Astrocyte of the cerebellum (primary cell): ENCODE data around the gene SAMD8.
"Not testable (repeated sequence)": the region's sequence is repeated elsewhere in the genome, so short reads cannot be mapped to it uniquely, and the experiment has no call there.

Experiments
- DNase-seq: peaks from one replicate; pipeline ENCODE4 v3.0.0-alpha.2; 2011; ENCODE audit warnings: low read depth
- H3K4me3 ChIP-seq: 2 replicates; pipeline ENCODE4 v1.5.1; 2011; ENCODE audit warnings: mild to moderate bottlenecking, low read depth, low read length, moderate library complexity
- in situ Hi-C: cut with HindIII; loops from 2 replicates; pipeline ENCODE4 v1.10.0; 2017; ENCODE audit warnings: low sequenced_read_pairs
- TF ChIP-seq, protein P1 (sequence below): IDR thresholded peaks from 2 replicates; pipeline ENCODE4 v1.5.1; 2012; ENCODE audit warnings: low read length, low read depth, moderate library complexity, mild to moderate bottlenecking; ENCODE audit errors: missing control alignments

SAMD8 gene

DNA sequence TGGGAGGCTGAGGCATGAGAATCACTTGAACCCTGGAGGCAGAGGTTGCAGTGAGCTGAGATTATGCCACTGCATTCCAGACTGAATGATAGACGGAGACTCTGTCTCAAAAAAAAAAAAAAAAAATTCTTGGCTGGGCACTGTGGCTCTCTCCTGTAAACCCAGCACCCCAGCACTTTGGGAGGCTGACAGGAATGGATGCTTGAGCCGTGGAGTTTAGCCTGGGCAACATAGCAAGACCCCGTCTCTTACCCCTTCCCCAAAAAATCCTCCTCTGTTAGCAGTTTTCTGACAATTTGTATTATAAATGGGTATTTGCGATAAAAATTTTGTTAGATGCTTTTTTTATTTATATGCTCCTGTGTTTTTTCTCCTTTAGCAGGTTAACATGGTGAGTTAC is 11.0 kb downstream of the SAMD8 start:
- TF ChIP-seq, protein P1, sequence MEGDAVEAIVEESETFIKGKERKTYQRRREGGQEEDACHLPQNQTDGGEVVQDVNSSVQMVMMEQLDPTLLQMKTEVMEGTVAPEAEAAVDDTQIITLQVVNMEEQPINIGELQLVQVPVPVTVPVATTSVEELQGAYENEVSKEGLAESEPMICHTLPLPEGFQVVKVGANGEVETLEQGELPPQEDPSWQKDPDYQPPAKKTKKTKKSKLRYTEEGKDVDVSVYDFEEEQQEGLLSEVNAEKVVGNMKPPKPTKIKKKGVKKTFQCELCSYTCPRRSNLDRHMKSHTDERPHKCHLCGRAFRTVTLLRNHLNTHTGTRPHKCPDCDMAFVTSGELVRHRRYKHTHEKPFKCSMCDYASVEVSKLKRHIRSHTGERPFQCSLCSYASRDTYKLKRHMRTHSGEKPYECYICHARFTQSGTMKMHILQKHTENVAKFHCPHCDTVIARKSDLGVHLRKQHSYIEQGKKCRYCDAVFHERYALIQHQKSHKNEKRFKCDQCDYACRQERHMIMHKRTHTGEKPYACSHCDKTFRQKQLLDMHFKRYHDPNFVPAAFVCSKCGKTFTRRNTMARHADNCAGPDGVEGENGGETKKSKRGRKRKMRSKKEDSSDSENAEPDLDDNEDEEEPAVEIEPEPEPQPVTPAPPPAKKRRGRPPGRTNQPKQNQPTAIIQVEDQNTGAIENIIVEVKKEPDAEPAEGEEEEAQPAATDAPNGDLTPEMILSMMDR: no peak
- DNase-seq: no peak
- in situ Hi-C loops: no loop called here
- H3K4me3 ChIP-seq: no peak overlapping the region

DNA sequence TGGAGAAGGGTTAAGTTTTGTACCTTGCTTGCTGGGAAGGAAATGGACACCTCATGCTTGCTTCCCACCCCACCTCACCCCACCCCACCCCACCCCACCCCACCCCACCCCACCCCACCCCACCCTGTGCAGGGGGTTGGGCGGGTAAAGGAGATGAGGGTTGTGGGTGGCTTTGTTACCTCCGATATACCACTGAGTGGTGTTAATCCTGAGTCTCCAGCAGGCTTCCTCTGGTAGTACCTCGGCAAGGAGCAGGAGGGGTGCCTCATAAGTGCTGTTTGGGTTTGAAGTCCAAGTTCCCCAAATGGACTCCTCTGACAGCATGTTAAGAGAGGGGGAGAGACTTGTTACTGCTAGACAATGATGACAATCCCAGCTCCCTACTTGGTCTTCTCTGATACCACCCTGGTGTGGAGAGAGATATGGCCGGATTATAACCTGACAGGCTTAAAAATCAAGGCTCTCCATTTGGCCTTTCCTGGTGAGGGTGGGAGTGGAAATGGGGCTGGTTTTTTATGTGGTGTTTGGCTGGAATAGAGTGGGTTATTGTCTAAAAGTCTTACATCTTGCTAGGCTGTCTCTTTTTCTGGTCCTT is 11.7 kb downstream of the SAMD8 start:
- no peak for DNase-seq
- TF ChIP-seq, protein P1: no peak
- H3K4me3 ChIP-seq: no peak overlapping the region
- in situ Hi-C loops: no loop called here

DNA sequence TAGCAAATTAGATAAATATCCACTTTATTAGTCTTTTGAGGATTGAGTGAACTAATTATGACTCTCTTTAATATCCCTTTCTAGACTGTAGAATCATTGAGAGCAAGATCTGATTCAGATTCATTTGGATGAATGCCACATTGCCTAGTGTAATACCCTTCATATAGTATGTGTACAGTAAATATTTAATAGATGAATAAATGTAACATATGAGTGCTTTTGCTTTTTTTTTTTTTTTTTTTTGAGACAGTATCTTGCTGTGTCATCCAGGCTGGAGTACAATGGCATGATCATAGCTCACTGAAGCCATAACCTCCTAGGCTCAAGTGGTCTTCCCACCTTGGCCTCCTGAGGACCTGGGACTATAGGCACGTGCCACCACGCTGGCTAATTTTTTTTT is 14.8 kb downstream of the SAMD8 start:
- TF ChIP-seq, protein P1: no peak
- no peak for DNase-seq
- in situ Hi-C loops: no loop called here
- H3K4me3 ChIP-seq: no peak overlapping the region

DNA sequence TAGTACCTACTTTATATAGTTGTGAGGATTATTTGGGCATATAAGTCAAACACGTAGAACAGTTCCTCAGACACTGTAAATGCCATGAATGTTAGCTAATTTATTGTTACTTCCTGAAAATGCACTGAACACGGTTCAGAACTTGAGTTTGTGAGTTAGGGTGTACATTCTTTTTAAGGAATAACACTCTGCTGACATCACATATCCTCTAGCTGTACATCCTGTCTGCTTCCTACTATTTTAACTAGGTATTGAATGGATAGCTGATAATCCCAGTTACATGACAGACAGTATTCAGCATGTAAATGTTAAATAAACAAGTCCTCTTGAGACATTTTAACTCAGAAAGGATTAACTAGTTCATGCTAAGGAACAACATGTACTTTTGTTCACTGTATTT is 16.0 kb downstream of the SAMD8 start:
- in situ Hi-C loops: no loop called here
- DNase-seq: no peak
- TF ChIP-seq, protein P1: no peak
- no peak overlapping the region for H3K4me3 ChIP-seq

DNA sequence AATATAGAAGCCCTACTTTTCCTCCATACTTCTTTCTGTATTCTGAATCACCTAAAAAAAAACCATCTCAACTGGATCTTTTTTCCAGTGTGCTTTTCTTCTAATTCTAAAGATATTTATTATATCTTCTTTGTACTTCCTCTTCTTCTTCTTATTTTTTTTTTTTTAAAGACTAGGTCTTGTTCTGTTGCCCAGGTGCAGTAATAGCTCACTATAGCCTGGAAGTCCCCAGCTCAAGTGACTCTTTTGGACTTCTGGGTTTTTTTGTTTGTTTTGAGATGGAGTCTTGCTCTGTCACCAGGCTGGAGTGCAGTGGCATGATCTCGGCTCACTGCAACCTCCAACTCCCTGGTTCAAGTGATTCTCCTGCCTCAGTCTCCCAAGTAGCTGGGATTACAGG is 17.5 kb downstream of the SAMD8 start:
- in situ Hi-C loops, H3K4me3 ChIP-seq, DNase-seq: not testable (repeated sequence)

DNA sequence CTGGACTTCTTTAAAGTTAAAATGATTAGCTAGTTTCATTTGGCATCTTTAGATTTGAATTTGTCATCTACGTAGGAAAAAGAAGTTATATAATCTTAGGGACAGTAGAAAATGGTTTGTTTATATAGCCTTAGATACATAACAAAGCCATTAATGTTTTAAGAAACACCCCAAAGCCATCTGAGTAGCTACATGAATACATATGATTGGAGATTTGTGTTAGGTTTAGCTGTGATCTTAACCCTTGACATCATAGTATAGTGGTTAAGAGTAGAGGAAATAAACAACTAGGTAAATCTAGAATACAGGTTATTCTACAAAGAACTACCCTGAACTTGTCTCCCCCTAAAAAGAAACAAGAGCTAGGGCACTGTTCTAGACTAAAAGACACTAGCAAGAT is 18.1 kb downstream of the SAMD8 start:
- TF ChIP-seq, protein P1: no peak
- DNase-seq: no peak
- in situ Hi-C loops: no loop called here
- H3K4me3 ChIP-seq: no peak overlapping the region

DNA sequence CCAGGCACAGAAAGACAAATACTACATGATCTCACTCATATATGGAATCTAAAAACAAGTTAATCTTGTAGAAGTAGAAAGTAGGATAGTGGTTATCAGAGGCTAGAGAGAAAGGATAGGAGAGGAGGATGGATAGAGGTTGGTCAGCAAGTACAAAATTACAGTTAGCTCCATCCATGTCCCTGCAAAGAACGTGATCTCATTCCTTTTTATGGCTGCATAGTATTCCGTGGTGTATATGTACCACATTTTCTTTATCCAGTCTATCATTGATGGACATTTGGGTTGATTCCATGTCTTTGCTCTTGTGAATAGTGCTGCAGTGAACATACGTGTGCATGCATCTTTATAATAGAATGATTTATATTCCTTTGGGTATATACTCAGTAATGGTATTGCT is 22.2 kb downstream of the SAMD8 start:
- DNase-seq, in situ Hi-C loops, H3K4me3 ChIP-seq: not testable (repeated sequence)

DNA sequence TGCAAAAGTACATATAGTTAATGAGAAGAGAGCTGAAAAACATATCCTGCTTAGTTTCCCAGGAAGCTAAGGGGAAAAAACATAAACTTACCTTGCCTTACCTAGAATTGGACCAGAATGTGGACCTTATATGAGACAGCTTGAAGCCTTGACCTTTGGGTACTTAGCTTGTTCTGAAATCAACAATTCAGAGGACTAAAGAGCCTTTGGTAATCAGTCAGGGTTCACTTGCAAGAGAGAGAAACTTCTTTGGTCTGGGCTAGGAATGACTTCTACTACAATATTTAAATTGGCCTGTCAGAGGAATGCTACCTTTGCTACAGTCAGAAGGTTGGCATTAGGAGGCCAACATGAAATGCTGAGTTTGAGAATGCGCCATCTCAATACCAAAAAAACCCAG is 24.9 kb downstream of the SAMD8 start:
- in situ Hi-C loops: no loop called here
- TF ChIP-seq, protein P1: no peak
- H3K4me3 ChIP-seq: no peak overlapping the region
- no peak for DNase-seq
